Neural cell (in vitro differentiated cells): ENCODE data around the gene FHIT. TPM values are rescaled to one million over a fixed set of nuclear protein-coding genes. Genes with fewer than 3 reads are reported as not detected.

Experiments
- H2AFZ ChIP-seq: fragments of 200-600, 300-800 bp; sonication (generic), shearing (Covaris generic); 2 replicates; pipeline ENCODE4 v1.6.0; 2014; ENCODE audit warnings: low read depth, mild to moderate bottlenecking, antibody characterized with exemption, low read length, moderate library complexity
- H3F3A ChIP-seq: fragments of 200-600 bp; shearing (Covaris generic); 2 replicates; pipeline ENCODE4 v1.6.1; 2016; ENCODE audit warnings: mild to moderate bottlenecking, moderate library complexity, mixed read lengths, antibody characterized with exemption, low read length; ENCODE audit not compliant: insufficient read depth, poor library complexity, severe bottlenecking
- H3K27ac ChIP-seq: fragments of 200-600, 300-800 bp; sonication (generic), shearing (Covaris generic); 2 replicates; pipeline ENCODE4 v1.5.1; 2014; ENCODE audit warnings: mild to moderate bottlenecking, low read length, moderate library complexity
- H3K27me3 ChIP-seq: fragments of 300-800, 200-600 bp; sonication (generic), shearing (Covaris generic); 2 replicates; pipeline ENCODE4 v1.6.0; 2014; ENCODE audit warnings: mild to moderate bottlenecking, low read depth, low read length, moderate library complexity; ENCODE audit not compliant: insufficient read depth
- H3K36me3 ChIP-seq: fragments of 300-800, 200-600 bp; sonication (generic), shearing (Covaris generic); 2 replicates; pipeline ENCODE4 v1.5.1; 2014; ENCODE audit warnings: mild to moderate bottlenecking, antibody characterized with exemption, low read length, moderate library complexity; ENCODE audit not compliant: insufficient read depth
- H3K4me2 ChIP-seq: fragments of 300-800, 200-600 bp; sonication (generic), shearing (Covaris generic); 2 replicates; pipeline ENCODE4 v1.6.0; 2014; ENCODE audit warnings: mild to moderate bottlenecking, low read length
- H3K4me3 ChIP-seq: fragments of 300-800, 200-600 bp; sonication (generic), shearing (Covaris generic); 2 replicates; pipeline ENCODE4 v1.5.1; 2014; ENCODE audit warnings: mild to moderate bottlenecking, low read length, moderate library complexity
- H3K79me2 ChIP-seq: fragments of 200-600 bp; shearing (Covaris generic); replicated peaks from 2 replicates; pipeline ENCODE4 v1.6.0; 2014; ENCODE audit warnings: mild to moderate bottlenecking, low read length, moderate library complexity; ENCODE audit not compliant: insufficient read depth
- H3K9ac ChIP-seq: fragments of 300-800, 200-600 bp; sonication (generic), shearing (Covaris generic); 2 replicates; pipeline ENCODE4 v1.6.1; 2016; ENCODE audit warnings: mild to moderate bottlenecking, low read length, mixed read lengths
- H3K9me2 ChIP-seq: fragments of 200-600 bp; shearing (Covaris generic); 2 replicates; pipeline ENCODE4 v1.6.1; 2016; ENCODE audit warnings: mild to moderate bottlenecking, low read length, mixed read lengths; ENCODE audit not compliant: insufficient read depth
- H3K9me3 ChIP-seq: fragments of 200-600, 300-800 bp; sonication (generic), shearing (Covaris generic); 2 replicates; pipeline ENCODE4 v1.6.1; 2016; ENCODE audit warnings: mild to moderate bottlenecking, mixed run types, low read length, moderate library complexity, mixed read lengths
- H4K20me1 ChIP-seq: fragments of 200-600 bp; shearing (Covaris generic); 2 replicates; pipeline ENCODE4 v1.6.1; 2016; ENCODE audit warnings: mild to moderate bottlenecking, mixed run types; ENCODE audit not compliant: insufficient read depth
- EP300 ChIP-seq: fragments of 450-650 bp; conservative IDR thresholded peaks from 2 replicates; pipeline ENCODE4 v1.6.1; 2014; ENCODE audit warnings: antibody characterized with exemption, mild to moderate bottlenecking, moderate library complexity; ENCODE audit not compliant: poor library complexity, severe bottlenecking
- EZH2 ChIP-seq: fragments of 200-600, 300-800 bp; shearing (Covaris generic), sonication (generic); IDR thresholded peaks from 2 replicates; pipeline ENCODE4 v1.6.1; 2014; ENCODE audit warnings: antibody characterized with exemption, low read length, borderline replicate concordance, mild to moderate bottlenecking; ENCODE audit not compliant: insufficient read depth, poor library complexity, severe bottlenecking
- MXI1 ChIP-seq: fragments of 450-650 bp; conservative IDR thresholded peaks from 2 replicates; pipeline ENCODE4 v1.6.1; 2014; ENCODE audit warnings: antibody characterized with exemption, mild to moderate bottlenecking; ENCODE audit not compliant: poor library complexity, severe bottlenecking
- POLR2AphosphoS5 ChIP-seq: IDR thresholded peaks from 2 replicates; pipeline ENCODE4 v1.6.1; 2012
- RAD21 ChIP-seq: fragments of 450-650 bp; conservative IDR thresholded peaks from 2 replicates; pipeline ENCODE4 v1.6.1; 2014; ENCODE audit warnings: antibody characterized with exemption, mild to moderate bottlenecking, moderate library complexity
- REST ChIP-seq: IDR thresholded peaks from 2 replicates; pipeline ENCODE4 v1.6.1; 2012; ENCODE audit warnings: borderline replicate concordance
- SMC3 ChIP-seq: fragments of 450-650 bp; conservative IDR thresholded peaks from 2 replicates; pipeline ENCODE4 v1.6.1; 2014; ENCODE audit warnings: antibody characterized with exemption, mild to moderate bottlenecking, moderate library complexity; ENCODE audit not compliant: poor library complexity
- TAF1 ChIP-seq: IDR thresholded peaks from 2 replicates; pipeline ENCODE4 v1.6.1; 2012; ENCODE audit warnings: low read depth
- polyA plus RNA-seq: library from polyadenylated mRNA; depleted of rRNA; stranded (reverse); fragments of >200 nt; gene quantifications from 2 replicates; pipeline ENCODE4 v1.2.3, GENCODE V29; 2014
- TF ChIP-seq, protein P1 (sequence below): fragments of 450-650 bp; IDR thresholded peaks from 2 replicates; pipeline ENCODE4 v1.5.1; 2014; ENCODE audit warnings: antibody characterized with exemption, mild to moderate bottlenecking, moderate library complexity; ENCODE audit not compliant: poor library complexity, severe bottlenecking

Gene FHIT
- polyA plus RNA-seq, 1 donor from 2014 or later, result not detected

DNA sequence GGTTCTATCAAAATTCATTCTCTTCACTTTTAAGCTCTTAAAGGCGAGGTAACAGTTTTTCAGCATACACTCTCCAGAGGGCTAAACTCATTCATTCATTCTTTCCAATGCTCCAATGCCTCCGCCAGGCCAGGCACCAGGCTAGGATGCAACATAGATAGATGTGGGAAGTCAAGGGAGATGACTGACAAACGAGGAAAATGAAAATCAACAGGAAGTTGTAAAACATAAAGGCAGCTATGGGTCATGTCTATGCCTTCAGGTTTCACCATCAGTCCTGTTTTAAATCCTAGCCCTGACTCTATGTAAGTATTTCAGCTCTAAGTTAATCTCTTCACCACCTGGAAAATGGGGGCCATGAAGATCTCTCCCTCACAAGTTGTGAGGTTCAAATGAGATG is 797.9 kb downstream of the FHIT start:
- H3K9ac ChIP-seq, result no peak overlapping the region
- no peaks in the 10 kb centered on the region for H3K36me3 ChIP-seq
- no peaks in the 10 kb centered on the region for H3K9me2 ChIP-seq
- TF ChIP-seq EZH2, result no peak
- TF ChIP-seq REST, result no peak
- no peak for TF ChIP-seq EP300
- TF ChIP-seq TAF1, result no peak
- TF ChIP-seq POLR2AphosphoS5, result no peak
- TF ChIP-seq RAD21, result no peak
- TF ChIP-seq SMC3, result no peak
- TF ChIP-seq MXI1, result no peak
- TF ChIP-seq, protein P1, sequence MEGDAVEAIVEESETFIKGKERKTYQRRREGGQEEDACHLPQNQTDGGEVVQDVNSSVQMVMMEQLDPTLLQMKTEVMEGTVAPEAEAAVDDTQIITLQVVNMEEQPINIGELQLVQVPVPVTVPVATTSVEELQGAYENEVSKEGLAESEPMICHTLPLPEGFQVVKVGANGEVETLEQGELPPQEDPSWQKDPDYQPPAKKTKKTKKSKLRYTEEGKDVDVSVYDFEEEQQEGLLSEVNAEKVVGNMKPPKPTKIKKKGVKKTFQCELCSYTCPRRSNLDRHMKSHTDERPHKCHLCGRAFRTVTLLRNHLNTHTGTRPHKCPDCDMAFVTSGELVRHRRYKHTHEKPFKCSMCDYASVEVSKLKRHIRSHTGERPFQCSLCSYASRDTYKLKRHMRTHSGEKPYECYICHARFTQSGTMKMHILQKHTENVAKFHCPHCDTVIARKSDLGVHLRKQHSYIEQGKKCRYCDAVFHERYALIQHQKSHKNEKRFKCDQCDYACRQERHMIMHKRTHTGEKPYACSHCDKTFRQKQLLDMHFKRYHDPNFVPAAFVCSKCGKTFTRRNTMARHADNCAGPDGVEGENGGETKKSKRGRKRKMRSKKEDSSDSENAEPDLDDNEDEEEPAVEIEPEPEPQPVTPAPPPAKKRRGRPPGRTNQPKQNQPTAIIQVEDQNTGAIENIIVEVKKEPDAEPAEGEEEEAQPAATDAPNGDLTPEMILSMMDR, result no peak
- H2AFZ ChIP-seq, result no peak overlapping the region
- H3F3A ChIP-seq, result no peaks in the 10 kb centered on the region
- H3K79me2 ChIP-seq, result no peaks in the 10 kb centered on the region
- H4K20me1 ChIP-seq, result no peaks in the 10 kb centered on the region
- no peak overlapping the region for H3K4me3 ChIP-seq
- H3K4me2 ChIP-seq, result no peak overlapping the region
- no peaks in the 10 kb centered on the region for H3K9me3 ChIP-seq
- H3K27me3 ChIP-seq, result no peaks in the 10 kb centered on the region
- H3K27ac ChIP-seq, result no peak overlapping the region

DNA sequence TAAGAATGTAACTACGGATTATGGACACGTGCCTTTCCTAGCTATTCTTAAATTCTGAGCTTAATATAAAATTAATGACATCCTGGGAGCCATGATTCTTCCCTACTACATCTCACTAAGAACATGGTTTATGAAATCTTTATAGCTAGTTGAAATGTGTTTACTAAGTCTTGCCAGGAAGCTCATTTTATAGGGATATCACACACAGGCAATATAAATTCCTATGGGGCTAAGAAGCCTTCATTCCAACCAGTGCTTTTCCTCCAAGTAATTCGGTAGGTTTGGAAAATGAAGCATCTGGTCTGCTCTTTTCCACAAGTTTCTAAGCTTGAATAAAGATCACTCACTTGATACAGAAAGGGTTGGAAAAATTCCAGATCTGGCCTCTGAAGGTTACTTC is 802.6 kb downstream of the FHIT start:
- Histone ChIP-seq H2AFZ (no peak overlapping the region), H3K9me2 (no peaks in the 10 kb centered on the region), H3K9ac (no peak overlapping the region), H3K36me3 (no peaks in the 10 kb centered on the region), H3K27ac (no peak overlapping the region), H3K4me3 (no peak overlapping the region), H3K79me2 (no peaks in the 10 kb centered on the region), H4K20me1 (no peaks in the 10 kb centered on the region), H3K4me2 (no peak overlapping the region), H3K27me3 (no peaks in the 10 kb centered on the region), H3K9me3 (no peaks in the 10 kb centered on the region), H3F3A (no peaks in the 10 kb centered on the region)
- no peak for TF ChIP-seq EZH2
- TF ChIP-seq, protein P1, result no peak
- no peak for TF ChIP-seq MXI1
- no peak for TF ChIP-seq REST
- no peak for TF ChIP-seq TAF1
- no peak for TF ChIP-seq EP300
- TF ChIP-seq RAD21, result no peak
